Ramos (cell line): ENCODE data around the gene NTM.
"Not testable (repeated sequence)": the region's sequence is repeated elsewhere in the genome, so short reads cannot be mapped to it uniquely, and the experiment has no call there.

Source experiments
- in situ Hi-C: fragments of 300-500 bp; cut with MboI; formaldehyde crosslinking; loops from one replicate; pipeline ENCODE4 v1.14.3; 2022; ENCODE audit warnings: low sequenced_read_pairs; ENCODE audit not compliant: unreplicated experiment

NTM gene

DNA sequence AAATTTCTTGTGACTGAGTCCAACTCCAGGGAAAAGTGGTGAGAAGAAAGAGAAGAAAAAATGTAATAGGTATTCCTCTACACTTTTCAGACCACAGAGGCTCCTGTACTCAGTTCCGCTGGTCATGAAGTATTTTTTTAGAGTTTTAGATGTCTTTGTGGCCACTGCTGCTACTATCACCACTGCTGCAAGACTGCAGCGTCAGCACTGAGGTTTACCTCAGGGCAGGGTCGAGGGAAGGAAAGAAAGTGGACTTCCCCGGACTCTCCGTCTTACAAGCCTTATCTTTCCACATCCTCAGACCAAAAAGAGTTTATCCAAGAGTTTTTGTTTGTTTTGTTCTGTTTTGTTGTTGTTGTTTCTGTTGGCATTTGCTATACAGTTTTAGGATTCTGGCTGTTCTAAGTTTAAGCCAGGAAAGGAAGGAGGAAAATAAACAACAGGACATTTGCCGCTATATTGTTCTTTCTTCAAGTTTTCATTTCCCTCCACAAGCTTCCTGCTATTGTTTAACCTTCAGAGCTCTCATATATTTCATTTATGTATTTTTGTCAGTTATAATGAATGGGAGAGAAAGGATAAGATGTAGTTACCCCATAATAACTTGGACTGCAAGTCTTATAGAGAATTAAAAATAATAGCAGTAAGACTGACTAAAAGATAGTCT lies 919.3 kb downstream of the NTM start:
- in situ Hi-C loops: no loop called here

DNA sequence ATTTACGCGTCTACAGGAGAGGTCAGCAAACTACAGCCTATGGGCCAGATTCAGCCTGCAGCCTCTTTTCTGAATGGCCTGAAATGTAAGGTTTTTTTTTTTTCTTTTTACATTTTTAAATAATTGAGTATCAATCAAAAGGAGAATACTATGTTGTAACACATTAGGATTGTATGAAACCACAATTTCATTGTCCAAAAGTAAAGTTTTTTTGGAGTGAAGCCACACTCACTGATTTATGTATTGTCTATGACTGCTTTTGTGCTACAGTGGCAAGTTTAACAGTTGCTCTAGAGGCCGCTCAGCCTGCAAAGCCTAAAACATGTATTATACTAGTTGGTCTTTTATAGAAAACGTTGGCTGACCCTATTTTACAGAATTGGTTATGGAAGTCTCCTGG lies 923.2 kb downstream of the NTM start:
- in situ Hi-C loops: no loop called here

DNA sequence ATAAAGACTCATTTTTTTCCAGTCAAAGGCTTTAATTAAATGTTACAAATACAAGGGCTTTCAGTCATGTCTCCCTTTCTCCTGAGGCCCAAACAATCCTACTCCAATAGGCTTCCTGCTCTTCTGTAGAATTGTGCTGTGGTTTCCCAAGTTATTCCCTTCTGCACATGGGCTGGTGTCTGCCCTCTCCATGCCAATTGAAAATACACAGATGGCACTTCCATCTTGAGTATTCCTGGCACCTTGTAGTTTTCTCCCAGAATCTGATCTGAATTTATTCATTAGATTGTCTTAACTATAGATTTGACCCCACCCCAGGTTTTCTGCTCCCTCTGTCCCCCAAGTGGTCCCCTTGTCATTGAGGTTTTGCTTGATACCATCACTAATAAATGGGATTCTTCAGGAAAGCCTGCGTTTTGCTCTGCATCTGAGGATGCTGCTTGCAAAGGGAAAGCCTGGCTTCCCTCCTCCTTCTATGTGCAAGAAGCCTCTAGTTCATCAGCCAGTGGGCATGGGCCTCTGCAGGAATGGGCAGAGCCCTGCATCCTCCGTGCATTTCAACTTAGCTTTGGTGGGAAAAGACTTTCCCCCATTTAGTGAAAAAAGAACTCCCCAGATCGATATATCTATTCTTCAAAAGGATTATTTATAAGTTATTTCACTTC lies 926.7 kb downstream of the NTM start:
- in situ Hi-C loops: no loop called here

DNA sequence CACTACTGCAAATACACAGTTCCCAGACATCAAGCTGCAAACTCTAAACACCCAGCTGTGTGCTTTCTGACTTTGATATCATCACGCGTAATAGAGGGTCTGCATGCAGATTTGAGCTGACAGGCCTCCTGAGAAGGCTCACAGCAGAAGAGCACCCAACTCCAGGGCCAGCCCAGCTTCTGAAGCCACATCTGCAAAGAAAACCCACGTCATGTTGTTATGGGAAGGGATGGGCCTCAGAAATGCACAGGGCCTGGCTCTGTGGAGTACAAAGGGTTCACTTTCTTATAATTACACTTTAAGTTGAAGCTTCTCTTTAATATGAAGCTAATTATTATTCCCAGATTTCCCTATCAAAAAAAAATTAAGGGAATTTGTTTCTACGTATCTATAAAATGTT lies 927.9 kb downstream of the NTM start:
- in situ Hi-C loops: no loop called here

DNA sequence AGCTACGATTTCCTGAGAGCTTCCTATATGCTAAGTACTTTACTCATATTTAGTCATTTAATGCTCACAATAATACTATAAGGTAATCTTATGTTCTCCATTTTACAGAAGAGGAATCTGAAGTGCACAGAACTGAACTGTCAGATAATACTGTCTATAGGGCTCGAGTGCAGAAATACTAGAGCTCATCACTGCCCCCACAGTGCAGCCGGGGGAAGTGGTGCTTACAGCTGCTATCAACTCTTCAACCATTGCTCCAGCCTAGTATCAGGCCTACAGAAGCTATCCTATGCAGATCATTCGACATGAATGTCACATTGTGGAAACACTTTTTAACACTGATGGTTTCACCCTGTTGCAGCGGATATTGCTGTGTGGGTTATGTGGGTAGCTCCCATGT lies 929.9 kb downstream of the NTM start:
- in situ Hi-C loops: no loop called here

DNA sequence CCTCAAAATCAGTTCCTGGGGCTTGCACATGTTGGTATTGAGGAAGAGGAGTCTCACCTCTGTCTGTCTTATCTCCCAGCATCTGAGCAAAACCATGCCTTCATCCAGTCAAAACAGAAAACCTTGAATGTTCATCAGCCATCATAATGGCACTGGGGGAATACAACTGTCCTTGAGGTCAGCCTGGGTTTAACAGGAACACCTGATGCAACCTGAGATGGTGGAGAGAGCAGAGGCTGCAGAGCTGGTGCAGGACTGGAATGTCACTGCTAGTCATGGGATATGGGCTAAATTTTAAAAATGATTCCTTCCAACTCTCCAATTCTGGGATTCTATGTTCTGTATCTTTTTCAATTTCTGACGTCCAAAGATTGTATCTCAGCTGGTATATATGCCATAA lies 931.0 kb downstream of the NTM start:
- in situ Hi-C loops: no loop called here

DNA sequence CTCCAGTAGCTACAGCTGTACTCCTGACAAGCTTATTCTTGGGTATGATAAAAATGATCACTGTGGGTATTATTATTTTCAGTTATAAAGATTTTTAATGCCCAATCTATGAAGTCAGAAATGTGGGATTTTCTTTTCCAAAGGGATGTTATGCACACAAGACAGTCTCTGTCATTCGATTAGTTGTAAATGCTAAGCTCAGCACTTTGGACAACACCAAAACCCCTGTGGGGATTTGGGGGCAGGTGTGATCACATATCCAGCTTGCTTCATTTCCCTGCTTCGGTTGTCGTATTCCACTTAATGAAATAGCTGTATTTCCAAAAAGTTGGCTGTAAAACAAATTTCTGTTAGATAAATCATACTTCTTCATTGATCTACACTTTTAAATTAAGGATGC lies 931.5 kb downstream of the NTM start:
- in situ Hi-C loops: no loop called here

DNA sequence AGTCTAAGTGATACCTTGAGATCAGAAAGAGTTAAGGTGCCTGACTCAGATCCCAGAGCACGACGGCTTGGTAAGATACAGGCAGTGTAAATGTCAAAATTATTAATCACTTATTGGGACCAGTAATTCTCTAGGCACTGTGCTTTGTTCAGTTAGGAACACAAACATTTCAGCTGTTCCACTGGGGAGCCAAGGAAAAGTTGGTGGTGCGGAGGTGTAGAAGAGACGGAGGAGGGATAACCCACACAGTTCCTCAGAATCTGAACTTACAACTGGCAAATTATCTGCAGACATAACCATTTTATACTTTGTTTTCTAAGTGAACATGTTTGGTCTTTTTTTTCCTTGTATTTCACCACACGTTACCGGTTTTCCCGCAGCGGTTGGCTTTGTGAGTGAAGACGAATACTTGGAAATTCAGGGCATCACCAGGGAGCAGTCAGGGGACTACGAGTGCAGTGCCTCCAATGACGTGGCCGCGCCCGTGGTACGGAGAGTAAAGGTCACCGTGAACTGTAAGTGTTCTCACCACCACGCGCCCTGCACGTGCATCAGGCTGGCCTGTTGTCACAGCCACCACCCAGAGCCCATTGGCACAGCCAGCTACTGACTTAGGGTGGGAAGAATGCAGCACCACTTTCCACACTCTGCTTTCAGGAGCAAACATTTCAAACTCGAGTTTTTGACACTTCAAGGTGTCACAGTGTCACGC lies 937.0 kb downstream of the NTM start:
- in situ Hi-C loops: no loop called here

DNA sequence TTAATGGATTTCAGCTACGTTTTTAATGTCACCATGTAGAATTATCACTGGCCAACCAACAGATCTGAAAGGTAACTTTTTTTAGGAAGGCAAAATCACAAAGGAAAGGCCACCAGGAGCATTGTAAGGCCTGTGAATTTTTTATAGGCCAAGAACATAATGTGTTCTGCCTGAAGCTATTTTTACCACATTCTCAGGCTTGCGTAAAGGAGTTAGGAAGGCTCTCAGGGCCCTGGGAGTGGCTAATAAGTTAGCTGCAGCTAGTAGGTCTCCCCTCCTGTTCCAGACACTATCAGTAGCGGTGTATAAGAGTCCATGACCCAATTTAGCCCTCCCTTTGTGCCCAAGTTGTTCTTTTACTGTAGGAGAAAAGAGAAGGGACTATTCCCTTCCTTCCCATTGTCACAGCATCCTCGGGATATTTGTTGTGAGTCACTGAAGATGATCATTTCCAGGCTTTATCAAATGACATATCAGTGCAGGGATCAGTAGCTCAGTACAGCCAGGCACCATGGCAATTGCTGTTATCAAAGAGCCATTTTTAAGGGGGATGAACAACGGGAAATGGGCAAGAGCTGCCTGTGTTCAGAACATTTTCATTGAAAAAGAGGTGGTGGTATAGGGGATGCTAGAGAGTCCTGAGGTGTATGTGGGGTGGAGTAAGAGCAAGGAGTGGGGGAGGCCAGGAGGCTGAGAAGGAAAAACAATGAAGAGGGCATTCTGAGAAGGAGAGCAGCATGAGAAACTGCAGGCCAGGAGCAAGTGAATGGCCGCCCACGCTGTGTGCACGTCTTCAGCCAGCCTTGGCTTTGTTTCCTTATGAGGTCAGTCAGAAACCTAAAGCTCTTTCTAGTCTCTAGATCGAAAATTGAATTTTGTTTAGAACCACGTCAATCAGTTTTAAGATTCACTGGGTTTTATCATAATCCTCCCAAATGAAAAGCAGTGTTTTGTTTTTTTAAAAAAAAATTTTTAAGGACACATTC lies 940.3 kb downstream of the NTM start:
- in situ Hi-C loops: no loop called here

DNA sequence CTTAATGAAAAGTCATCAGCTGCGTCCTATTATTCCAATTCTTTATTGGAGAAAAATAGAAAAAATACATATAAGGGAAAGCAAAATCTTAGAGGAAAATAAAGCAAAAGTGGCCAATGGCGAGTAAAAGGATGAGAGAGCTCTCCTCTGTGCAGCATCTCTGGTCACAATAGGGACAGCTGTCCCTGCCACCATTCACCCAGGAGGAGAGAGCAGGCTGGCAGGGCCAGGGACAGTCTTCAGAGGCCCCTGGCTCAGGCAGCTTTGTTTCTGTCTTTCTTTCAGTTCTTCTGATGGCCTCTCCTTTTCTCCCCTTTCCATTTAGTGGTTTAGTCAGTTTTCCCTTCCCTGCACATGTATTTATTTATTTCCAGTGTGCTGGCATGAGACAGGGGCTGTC lies 941.3 kb downstream of the NTM start:
- in situ Hi-C loops: no loop called here

DNA sequence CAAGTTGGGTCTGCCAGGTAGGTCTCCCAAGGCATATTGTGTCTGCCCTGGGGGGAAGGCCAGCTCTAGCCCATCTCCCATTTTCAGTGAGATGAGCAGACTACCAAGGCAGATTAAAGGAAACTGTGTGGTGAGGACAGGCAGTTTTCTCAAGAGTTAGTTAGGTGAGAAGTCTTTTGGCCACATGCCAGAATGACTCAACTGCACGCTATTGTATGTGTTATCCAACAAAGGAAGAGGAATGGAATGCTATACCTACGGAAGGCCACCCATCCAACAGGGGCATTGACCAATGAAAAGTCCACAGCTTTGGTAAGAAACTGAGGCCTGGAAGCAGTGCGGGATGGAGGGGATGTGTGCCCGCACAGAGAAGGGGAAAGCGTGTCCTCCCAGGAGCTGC lies 941.7 kb downstream of the NTM start:
- in situ Hi-C loops: no loop called here

DNA sequence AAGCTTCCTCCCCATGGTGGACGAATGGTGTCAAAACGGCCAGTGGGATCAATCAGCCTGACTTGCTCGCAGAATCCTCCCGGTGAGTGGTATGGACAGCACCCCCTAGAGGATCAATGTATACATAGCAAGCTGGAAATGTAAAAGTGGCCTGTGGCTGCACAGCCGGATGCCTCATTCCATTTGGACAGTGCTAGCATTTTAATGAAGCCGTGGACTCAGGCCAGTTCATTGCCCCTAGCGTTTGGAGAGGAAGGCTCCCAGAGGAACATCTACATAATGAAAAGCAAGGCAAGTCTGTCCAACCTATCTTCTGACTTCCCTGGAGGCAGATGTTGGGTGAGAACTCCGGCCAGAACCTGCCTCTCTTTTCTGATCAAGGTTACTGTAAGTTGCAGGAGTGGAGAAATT lies 942.3 kb downstream of the NTM start:
- in situ Hi-C loops: no loop called here

DNA sequence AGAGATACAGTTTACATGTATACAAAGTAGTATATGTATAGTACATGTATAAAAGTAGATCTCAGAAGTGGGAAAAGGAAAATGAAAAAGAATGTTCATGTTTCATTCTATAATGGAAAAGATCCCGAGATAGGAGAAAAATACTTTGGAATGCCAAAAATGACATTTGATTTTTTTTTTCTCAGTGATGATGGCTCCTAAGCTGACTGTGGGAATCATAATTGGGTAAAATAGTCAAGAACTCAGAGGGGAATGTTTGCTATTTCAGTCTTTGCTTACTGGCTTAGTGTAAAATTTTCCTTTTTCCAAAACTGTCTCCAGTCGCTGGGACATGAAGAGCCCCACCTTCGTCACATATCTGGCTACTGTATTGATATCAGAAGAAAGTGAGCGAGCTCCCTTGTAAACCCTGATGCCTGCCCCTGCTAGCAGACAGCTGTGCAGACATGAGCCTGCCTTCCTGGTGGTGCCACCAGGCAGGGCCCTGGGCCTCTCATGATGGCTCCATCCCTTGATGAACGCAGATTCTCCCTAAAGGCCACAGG lies 944.6 kb downstream of the NTM start:
- in situ Hi-C loops: no loop called here

DNA sequence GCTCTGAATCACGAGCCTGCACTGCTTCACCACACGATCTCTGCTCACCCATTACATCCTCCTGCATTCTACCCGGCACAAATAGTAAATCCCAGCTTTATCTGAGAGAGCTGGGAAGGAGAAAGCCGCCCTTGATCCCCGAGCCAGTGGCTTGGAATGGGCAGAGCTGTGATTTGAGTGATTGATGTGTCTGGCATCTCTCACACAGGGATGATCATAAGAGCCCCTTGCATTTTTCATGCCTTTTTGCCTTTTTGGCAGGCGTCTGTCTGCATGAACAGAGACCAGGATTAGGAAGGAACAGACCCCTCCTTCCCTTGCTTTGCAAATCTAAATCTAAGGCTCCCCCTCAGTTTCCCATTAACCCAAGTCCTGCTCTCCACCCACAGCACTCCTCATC lies 945.3 kb downstream of the NTM start:
- in situ Hi-C loops: no loop called here

DNA sequence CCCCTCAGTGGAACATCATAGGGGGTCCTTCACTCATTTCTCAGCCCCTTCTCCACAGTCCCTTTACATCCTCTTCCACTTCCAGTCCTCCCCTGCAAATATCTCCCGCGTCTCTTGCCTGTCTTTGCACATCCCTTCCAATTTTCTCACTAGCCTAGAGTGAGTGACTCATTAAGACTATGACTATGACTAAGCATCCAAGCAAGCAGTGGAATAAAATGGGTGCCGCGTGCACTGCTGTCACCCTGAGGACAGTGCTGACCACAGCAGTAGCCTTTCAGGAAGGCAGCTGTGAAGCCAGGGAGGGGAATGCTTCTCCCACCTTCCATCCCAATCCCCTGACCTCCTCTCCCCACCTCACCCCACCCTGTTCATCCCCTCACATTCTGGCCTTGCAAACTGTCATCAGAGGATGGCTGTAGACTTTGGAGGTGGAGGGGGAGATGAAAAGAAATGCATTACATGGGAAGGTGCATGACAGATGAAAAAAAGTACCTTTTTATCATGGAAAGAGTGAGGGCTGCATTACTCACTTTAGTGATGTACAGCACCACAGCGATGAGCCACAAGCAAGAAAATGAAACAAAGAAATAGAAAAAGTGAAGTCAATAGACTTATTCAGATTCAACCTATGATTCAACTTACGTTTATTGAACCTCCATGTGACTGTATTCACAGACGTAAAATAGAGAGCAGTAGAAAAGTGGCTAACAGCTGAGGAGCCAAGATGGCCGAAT lies 948.2 kb downstream of the NTM start:
- in situ Hi-C loops: no loop called here

DNA sequence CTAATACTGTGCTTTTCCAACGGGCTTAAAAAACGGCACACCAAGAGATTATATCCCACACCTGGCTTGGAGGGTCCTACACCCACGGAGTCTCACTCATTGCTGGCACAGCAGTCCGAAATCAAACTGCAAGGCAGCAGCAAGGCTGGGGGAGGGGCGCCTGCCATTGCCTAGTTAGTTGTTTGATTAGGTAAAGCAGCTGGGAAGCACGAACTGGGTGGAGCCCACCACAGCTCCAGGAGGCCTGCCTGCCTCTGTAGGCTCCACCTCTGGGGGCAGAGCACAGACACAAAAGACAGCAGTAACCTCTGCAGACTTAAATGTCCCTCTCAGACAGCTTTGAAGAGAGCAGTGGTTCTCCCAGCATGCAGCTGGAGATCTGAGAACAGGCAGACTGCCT lies 949.0 kb downstream of the NTM start:
- in situ Hi-C loops: not testable (repeated sequence)

DNA sequence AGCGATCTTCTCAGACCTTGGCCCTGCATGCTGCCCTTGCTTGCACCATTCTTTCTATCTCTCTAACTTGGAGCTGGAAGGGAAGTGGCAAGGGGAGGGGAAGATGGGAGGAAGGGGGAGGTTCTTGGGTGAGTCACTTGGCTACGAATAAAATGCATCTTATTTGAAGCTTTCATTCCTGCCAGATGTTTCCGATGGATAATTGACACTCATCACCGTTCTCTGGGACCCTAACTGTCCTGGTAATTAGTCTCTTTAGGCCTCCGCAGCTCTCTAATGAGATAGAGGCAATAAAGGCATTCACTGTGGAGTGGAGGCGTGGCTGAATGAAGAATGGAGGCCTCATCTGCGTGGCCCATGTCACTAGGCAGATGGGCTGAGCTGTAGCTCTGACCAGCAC lies 960.1 kb downstream of the NTM start:
- in situ Hi-C loops: no loop called here

DNA sequence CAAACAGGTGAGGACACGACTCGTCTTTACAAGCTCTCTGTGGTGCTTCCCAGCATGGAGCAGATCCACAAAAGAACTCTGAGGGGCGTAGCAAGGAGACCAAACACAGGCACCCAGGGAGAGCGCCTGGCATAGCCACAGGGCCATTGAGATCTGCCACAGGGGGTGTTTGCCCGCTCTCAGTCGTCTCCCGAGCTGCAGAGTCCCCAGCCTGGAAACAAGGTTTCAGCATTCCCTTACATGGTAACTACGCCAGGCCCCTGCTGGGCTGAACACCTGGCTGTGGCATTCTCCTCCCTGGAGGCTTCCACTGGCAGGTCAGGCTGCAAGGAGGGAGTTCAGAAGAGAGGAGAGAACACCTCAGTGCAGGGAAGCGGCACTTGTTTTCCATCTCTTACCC lies 962.1 kb downstream of the NTM start:
- in situ Hi-C loops: no loop called here

DNA sequence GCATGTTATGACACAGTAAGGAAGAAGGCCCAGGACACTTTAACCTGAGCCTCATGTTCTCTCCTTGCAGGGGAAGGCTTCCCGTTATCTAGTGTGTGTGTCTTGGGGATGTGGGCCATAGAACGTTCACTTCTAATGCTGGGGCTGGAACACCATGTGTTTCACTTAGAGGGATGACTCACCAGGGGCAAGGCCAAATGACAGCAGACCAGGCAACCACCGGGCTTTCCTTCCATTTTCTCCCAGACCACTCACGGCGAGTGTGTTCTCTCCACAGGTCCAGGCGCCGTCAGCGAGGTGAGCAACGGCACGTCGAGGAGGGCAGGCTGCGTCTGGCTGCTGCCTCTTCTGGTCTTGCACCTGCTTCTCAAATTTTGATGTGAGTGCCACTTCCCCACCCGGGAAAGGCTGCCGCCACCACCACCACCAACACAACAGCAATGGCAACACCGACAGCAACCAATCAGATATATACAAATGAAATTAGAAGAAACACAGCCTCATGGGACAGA lies 964.4 kb downstream of the NTM start:
- in situ Hi-C loops: no loop called here
